NT2/D1 (cell line): ENCODE measurements around the gene ONECUT2.
"Not testable (repeated sequence)": the region's sequence is repeated elsewhere in the genome, so short reads cannot be mapped to it uniquely, and the experiment has no call there.

Experiments used
- YY1 ChIP-seq: IDR thresholded peaks from 2 replicates; pipeline ENCODE4 v1.6.1; 2011; ENCODE audit not compliant: insufficient read length, insufficient read depth
- ZNF274 ChIP-seq: IDR thresholded peaks from 2 replicates; pipeline ENCODE4 v1.6.1; 2011; ENCODE audit warnings: mild to moderate bottlenecking, low read depth, low read length

GRCh38 chr18:57394749-57395148 is 40.4 kb upstream of the ONECUT2 start:
- not testable (repeated sequence) for TF ChIP-seq ZNF274, YY1
